Adrenal gland (tissue), 12 donors: ENCODE measurements around the gene TBC1D22A. TPM values are rescaled to one million over a fixed set of nuclear protein-coding genes. Genes with fewer than 3 reads are reported as not detected.

Source experiments
- DNase-seq, 7 donors: peaks; one replicate each; pipeline ENCODE4 v3.0.0-alpha.2; 2019 to 2020
- H3K27ac ChIP-seq, 5 donors: fragments of 200-600 bp; sonication (generic) in 4 of 5; 1 replicate in 3 of 5; 2 replicates in 2 of 5; pipeline versions ENCODE4 v1.5.1 to v1.8.0; 2016 to 2020; ENCODE audit warnings: mild to moderate bottlenecking in 1 of 5
- H3K27me3 ChIP-seq: fragments of 200-600 bp; 2 replicates; pipeline ENCODE4 v1.8.0; 2021
- H3K36me3 ChIP-seq, 2 donors: fragments of 200-600 bp; replicated peaks in 1 of 2; 1 replicate in 1 of 2; 2 replicates in 1 of 2; pipeline versions ENCODE4 v1.5.1 to v1.8.0; 2018 to 2022
- H3K4me1 ChIP-seq, 2 donors: fragments of 200-600 bp; replicated peaks in 1 of 2; 1 replicate in 1 of 2; 2 replicates in 1 of 2; pipeline versions ENCODE4 v1.5.1 to v1.8.0; 2018 to 2021
- H3K4me3 ChIP-seq, 4 donors: fragments of 200-600 bp; sonication (generic) in 3 of 4; one replicate each; pipeline ENCODE4 v1.5.1; 2016 to 2018
- H3K9me3 ChIP-seq, 3 donors: fragments of 200-600 bp; sonication (generic) in 1 of 3; replicated peaks in 1 of 3; 1 replicate in 2 of 3; 2 replicates in 1 of 3; pipeline versions ENCODE4 v1.5.1 to v1.8.0; 2016 to 2021
- CTCF ChIP-seq, 6 experiments: fragments of 450-650 bp in 4 of 6; fragments of 200-600 bp in 2 of 6; sonication (generic) in 1 of 6; IDR thresholded peaks; 1 replicate in 5 of 6; 2 replicates in 1 of 6; pipeline versions ENCODE4 v1.5.1 to v1.8.0; 2016 to 2021; ENCODE audit warnings: antibody characterized with exemption in 6 of 6, mild to moderate bottlenecking in 2 of 6, moderate library complexity in 1 of 6
- POLR2A ChIP-seq, 2 donors: fragments of 450-650 bp; IDR thresholded peaks; one replicate each; pipeline ENCODE4 v1.6.1; 2017; ENCODE audit warnings: antibody characterized with exemption in 2 of 2, mild to moderate bottlenecking in 2 of 2, moderate library complexity in 1 of 2
- WGBS, 4 donors: extraction: QIAGEN DNeasy Blood & Tissue Kit in 2 of 4; methylation state at CpG; one replicate each; pipeline versions ENCODE4 v1.1.5 to v1.1.7; 2013 to 2017; 5-methylcytosine and 5-hydroxymethylcytosine counted together
- intact Hi-C, 2 donors: fragments of 100-400 bp; cut with DNase I; formaldehyde crosslinking; loops; one replicate each; pipeline versions ENCODE4 v1.14.1 to v1.15.0; 2022 to 2023
- polyA plus RNA-seq, 3 donors: library from polyadenylated mRNA; stranded (reverse); fragments of 200-250 nt in 2 of 3; fragments of 350-450 nt in 1 of 3; fragmentation: Illumina TruSeq in 1 of 3; extraction: RNeasy Lipid Tissue Mini Kit (QIAGEN cat#74804) in 1 of 3; gene quantifications; one replicate each; pipeline ENCODE4 v1.2.3, GENCODE V29; 2013 to 2014
- total RNA-seq, 9 donors: library from RNA; depleted of rRNA in 4 of 9; stranded (reverse); fragments of >200 nt in 4 of 9; fragments of 120-200 nt in 1 of 9; fragmentation: NEBNext Ultra II Directional in 1 of 9; extraction: Animal tissue kit (Norgen Biotek cat#: 25700) in 1 of 9; gene quantifications; one replicate each; pipeline versions ENCODE4 v1.1.0 to v1.2.4, GENCODE V29; 2013 to 2023
- donor health status: healthy with polysubstance abuse.
- donor health status: Bipolar disorder and iron deficiency.
- donor health status: DM: yes; HTN: yes; CAD: no.
- donor health status: DM: no; HTN: no; CAD: no.
- donor health status: DM: no; HTN: no; CAD: no.
- donor health status: DM: yes; HTN: yes; CAD: no.

Gene TBC1D22A
- total and polyA plus RNA-seq, 12 donors, result 11.5 to 44.2 (median 28.1) TPM

GRCh38 chr22:46809153-46809885, 46.9 kb downstream of the TBC1D22A start:
- no peaks in the 10 kb centered on the region for H3K27me3 ChIP-seq
- WGBS, 4 donors, result 97 to 99% (median 98%) methylated on average over 17 of the region's 17 CpGs
- H3K36me3 ChIP-seq, result no peaks in the 10 kb centered on the region
- peak in 1 of 7 donors; percentile 43 for DNase-seq
- no peak overlapping the region for H3K27ac ChIP-seq
- H3K4me3 ChIP-seq, result no peak overlapping the region
- no peaks in the 10 kb centered on the region for H3K9me3 ChIP-seq
- TF ChIP-seq POLR2A (IDR thresholded peaks at IDR 0.05) (no peak), CTCF (IDR thresholded peaks at IDR 0.05) (no peak)
- intact Hi-C loops, result no loop called here
- no peaks in the 10 kb centered on the region for H3K4me1 ChIP-seq

- Histone ChIP-seq H3K4me1 (peaks cover 3% of the 10 kb centered on the region in 2 donors), H3K4me3 (no peak overlapping the region), H3K27me3 (no peaks in the 10 kb centered on the region), H3K27ac (no peak overlapping the region), H3K36me3 (no peaks in the 10 kb centered on the region), H3K9me3 (no peaks in the 10 kb centered on the region)
- intact Hi-C loops, result no loop called here
- TF ChIP-seq POLR2A (IDR thresholded peaks at IDR 0.05) (no peak), CTCF (IDR thresholded peaks at IDR 0.05) (no peak)
- 94 to 96% (median 94%) methylated on average over 12 to 21 of the region's 21 CpGs for WGBS, 4 donors
- DNase-seq, result peak in 1 of 7 donors; percentile 43
Observed at GRCh38 chr22:46810856-46811786, 48.7 kb downstream of the TBC1D22A start.

GRCh38 chr22:46812034-46812605, 49.7 kb downstream of the TBC1D22A start:
- TF ChIP-seq CTCF (IDR thresholded peaks at IDR 0.05) (no peak), POLR2A (IDR thresholded peaks at IDR 0.05) (no peak)
- H3K27me3 ChIP-seq, result no peaks in the 10 kb centered on the region
- 75 to 92% (median 84%) methylated on average over 4 to 10 of the region's 10 CpGs for WGBS, 4 donors
- intact Hi-C loops, result no loop called here
- DNase-seq, result no peak
- H3K27ac ChIP-seq, result no peak overlapping the region
- peaks cover 10 to 13% of the 10 kb centered on the region in 2 donors for H3K4me1 ChIP-seq
- H3K9me3 ChIP-seq, result no peaks in the 10 kb centered on the region
- H3K4me3 ChIP-seq, result no peak overlapping the region
- H3K36me3 ChIP-seq, result no peaks in the 10 kb centered on the region

- no peaks in the 10 kb centered on the region for H3K36me3 ChIP-seq
- H3K27ac ChIP-seq, result no peak overlapping the region
- H3K4me3 ChIP-seq, result no peak overlapping the region
- no peaks in the 10 kb centered on the region for H3K9me3 ChIP-seq
- no peak for TF ChIP-seq CTCF (IDR thresholded peaks at IDR 0.05)
- TF ChIP-seq POLR2A (IDR thresholded peaks at IDR 0.05), result no peak
- peaks cover 10 to 13% of the 10 kb centered on the region in 2 donors for H3K4me1 ChIP-seq
- no peaks in the 10 kb centered on the region for H3K27me3 ChIP-seq
- DNase-seq, result peak in 2 of 7 donors; percentile 22 to 53
- intact Hi-C loops, result no loop called here
- 78 to 90% (median 82%) methylated on average over 13 of the region's 13 CpGs for WGBS, 4 donors
Observed at GRCh38 chr22:46812788-46813187, 50.3 kb downstream of the TBC1D22A start.
